SIG-M5 (cell line): Measurements from ENCODE around the gene CALB2.
"Not testable (repeated sequence)": the region's sequence is repeated elsewhere in the genome, so short reads cannot be mapped to it uniquely, and the experiment has no call there.

Source experiments
- DNase-seq: peaks from one replicate; lab custom pipeline; 2025; lab: John Stamatoyannopoulos, UW

The CALB2 gene

DNA sequence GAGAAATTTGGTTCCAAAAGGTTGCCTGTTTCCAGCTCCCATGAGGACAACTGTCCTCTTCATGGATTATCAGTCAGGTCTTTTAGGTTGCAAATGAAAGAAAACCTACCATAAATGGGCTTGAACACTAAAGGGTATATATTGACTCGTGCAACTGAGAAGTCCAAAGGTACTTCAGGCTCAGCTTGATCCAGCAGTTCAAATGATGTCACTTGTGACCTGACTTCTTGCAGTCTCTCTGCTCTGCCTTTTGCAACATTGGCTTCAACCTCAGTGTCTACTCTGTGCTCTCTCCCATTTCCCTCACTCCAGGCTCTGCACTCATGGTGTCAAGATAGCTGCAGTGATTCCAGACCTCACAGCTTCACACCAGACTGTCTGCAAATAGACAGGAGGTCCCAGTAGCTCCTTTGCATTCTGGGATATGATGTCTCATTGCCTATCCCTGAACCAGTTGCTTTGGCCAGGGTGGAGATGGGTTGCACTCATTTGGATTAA lies 5.5 kb upstream of the CALB2 start:
- no peak for DNase-seq

DNA sequence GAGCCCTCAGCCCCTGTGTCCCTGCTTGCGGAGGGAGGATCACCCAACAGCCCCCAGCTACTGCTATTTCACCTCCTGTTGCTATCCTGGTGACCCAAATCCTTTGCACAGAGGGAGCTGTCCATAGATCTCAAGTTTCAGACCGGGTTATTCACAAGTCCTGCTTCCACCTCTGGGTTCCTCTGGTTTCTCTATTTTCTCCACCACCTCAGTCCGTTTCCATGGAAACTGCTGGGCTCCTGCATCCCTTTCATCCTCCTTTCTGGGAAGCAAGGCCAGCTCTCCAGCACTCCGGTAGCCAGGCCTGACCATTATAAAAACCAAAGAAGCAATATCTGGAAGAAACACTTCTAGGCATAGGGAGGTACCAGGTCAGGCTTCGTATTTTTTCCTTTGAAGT lies 4.8 kb upstream of the CALB2 start:
- no peak for DNase-seq

DNA sequence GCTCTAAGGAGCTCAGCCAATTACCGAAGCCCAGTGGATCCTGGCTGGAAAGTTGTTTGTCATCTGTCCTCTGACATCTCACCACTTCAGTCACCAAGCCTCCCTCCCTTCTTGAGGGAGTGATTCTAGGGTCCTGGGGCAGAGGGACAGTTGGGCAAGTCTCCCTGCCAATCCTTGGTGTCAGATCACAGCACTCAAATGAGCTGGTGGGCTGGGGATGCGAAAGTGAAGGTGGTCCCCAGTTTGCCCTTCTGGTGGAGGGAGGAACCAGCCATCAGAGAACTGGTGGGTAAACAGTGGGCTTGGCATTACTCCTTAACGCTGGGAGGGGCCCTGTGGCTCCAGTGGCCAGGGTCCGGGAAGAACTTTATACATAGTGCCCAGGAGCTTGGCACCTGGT lies 4.4 kb upstream of the CALB2 start:
- no peak for DNase-seq

DNA sequence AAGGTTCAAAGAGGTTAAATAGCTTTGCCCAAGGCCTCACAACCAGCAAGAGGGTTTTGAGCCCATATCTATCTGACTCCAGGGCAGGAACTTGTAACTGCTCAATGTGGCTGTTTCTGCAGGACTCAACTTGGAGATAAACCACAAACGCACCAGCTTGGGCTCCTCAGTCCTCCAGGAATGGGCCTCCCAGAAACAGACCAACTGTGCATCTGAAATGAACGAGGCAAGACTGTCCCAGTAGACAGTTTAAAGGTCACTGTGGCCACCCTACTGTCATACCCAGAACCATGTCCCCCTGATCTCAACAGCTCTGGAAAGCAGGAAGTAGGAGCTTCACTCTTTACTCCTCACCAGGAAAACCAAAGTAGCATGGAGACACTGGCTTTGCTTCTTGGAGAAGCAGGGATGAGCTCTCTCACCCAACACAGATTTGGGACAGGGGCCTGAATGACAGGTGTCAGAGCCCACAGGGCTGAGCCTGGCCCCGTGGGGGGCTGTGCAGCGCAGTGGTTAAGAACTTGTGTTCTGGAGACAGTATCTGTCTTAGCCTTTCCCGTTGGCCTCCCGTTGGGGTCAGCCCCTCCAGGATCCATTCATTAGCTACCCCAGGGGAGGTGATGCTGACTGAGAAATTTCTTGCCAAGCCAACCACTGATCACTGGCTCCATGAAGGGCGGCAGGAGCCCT lies 2.3 kb upstream of the CALB2 start:
- no peak for DNase-seq

DNA sequence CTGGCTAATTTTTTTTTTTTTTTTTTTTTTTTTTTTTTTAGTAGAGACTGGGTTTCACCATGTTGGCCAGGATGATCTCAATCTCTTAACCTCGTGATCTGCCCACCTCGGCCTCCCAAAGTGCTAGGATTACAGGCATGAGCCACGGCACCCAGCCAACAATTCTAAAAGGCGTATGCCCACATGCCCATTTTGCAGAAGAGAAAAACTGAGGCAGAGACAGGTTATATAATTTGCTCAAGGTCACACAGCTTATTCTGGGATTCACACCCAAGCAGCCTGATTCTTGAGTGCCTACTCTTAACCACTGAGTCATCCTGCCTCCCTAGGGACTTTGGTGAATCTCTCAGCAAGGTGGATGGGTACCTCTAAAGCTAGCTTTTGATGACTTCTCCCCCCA lies 1.6 kb upstream of the CALB2 start:
- DNase-seq, result not testable (repeated sequence)

DNA sequence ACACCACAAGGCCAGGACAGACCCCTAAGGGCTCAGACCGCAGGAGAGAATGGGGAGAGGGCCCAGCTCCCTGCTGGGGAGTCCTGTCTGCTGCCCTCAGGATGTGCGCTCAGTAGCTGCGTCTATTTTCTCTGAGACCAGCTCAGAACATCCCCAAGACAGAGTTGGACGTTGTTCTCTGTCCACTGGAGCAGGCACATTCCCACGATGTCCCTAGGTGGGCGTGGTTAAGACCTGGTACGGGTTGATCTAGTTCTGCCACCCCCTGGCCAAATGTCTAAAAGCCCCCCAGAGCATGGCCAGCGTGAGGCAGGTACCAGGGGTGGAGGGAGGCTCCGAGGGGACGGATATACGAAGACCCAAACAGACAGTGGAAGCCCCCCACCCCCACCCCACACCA lies 842 bp upstream of the CALB2 start:
- DNase-seq, result no peak

DNA sequence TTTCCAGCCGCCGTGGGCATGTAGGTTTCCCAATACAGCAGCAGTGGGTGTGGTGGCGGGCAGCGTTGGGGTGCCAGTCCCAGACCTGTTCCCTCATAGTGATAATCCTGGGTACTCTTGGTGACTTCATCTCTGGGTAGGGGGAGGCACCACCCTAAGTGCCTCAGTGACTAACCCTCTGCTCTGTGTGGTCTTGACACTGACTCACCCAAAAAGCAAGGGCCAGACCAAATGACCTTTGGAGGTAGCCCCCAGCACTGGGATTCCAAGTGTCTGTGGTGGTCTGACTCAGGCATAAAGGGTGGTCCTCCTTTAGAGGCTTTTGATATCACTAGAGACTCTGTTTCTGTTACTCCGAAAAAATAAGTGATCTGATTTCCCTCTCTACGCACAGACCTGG lies 908 bp downstream of the CALB2 start:
- no peak for DNase-seq

DNA sequence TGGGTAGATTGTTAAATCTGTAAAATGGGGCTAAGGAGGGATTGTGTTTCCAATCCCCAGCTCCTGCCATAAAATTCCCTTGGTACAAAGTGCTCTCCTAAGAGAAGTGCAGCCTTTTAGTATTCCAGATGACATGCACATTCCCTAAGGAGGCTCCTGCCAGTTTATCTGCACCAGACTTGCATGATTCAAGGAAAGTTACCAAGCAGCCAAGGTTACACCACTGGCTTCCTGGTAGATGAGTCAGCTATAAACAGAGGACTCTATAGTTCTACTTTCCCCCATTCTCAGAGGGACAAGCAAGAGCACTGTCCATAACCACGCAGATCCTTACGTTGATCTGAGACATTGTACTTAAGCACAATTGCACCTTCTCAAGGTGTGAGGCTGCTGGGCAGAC lies 1.9 kb downstream of the CALB2 start:
- DNase-seq, result no peak

DNA sequence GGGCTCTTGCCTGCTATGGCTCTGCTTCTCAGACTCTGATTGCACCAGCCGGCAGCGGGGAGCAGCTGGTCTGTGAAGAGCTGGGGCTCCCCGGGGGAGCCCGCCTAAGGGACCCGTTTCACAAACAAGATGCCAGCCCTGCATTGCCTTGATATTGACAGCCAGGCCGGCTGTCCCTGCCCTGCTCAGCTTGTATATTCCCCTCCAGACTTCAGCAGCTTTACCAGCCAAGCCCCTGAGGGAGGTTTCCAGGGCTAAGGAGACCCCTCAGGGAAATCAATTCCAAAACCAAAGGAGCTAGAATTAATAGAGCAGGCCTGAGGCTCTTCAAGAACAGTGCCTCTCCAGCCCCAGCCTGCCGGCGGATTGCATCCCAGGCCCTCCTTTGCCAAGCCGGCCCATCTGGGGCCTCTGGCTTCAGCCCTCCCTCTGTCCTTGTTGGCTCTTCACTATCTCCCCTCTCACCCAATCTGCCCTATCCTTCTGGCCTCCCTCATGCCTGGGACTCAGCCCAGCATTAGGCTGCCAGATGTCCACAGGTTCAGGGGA lies 5.7 kb downstream of the CALB2 start:
- DNase-seq, result no peak

DNA sequence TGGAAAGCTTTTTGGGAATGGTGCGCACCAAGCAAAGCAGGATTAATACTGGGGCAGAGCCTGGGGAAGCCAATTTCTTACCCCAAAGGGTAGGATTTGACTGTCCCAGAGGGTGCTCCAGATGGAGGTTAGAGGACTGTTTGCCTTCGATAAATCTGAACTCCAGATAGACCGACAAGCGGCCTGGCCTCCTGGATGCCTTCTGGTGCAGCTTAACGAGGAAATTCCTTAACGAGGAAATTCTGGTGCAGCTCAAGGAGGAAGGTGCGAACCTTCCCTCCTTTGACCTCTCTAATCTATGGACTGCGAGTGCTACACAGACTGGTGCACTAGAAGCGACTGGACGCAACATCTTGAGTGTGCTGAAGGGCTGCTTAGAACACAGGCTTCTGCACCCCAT lies 6.5 kb downstream of the CALB2 start:
- no peak for DNase-seq

DNA sequence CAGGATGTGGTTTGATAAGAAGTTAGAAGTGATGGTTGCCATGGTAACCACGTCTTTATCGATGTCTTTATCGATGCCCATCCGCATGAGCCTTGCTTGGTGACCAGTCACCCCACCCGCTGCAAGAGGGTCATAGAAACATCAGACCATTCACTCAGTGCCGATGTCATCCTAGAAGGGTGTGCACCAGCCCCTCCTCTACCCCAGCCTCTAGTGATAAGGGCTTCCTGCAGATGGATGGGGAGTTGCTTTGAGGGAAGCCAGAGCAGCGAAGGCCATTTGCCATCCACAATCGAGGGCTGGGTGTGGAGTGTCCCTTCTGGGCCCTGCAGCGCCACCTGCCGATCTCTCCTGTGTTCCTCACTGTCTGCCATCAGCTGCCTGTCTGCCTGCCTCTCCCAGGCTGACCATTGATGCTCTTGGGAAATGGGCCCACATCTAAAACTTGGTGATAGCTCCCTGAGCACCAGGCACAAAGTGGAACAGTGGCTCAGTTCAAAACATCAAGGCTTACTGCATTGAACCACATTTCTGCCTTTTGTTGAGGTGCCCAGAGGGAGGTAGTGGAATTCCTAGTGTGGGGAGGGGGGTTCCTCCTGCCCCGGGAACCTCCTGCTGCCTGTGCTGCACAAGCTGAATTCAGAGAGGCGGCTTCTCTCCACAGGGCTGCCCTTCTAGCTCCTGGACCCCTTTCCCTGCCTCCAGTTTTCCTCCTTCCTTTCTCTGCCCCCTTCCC lies 8.9 kb downstream of the CALB2 start:
- DNase-seq, result no peak

DNA sequence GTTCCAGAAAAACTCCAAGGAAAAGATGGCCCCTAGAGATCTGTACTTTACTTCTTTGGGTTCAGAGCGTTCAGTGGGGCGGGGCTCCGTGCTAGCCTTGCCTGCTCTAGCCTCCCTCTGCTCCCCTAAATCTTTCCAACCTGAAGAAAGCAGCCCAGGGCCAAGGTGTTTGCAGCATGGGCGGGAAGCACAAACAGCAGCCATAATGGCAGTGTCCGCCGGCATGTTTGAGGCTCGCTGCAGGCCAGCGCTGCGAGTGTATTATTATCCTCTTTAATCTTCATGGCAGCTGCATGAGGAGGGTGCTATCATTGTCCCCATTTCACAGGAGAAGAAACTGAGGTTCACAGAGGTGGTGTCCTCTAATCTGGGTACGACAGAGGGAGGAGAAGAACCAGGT lies 10.4 kb downstream of the CALB2 start:
- DNase-seq, result no peak

DNA sequence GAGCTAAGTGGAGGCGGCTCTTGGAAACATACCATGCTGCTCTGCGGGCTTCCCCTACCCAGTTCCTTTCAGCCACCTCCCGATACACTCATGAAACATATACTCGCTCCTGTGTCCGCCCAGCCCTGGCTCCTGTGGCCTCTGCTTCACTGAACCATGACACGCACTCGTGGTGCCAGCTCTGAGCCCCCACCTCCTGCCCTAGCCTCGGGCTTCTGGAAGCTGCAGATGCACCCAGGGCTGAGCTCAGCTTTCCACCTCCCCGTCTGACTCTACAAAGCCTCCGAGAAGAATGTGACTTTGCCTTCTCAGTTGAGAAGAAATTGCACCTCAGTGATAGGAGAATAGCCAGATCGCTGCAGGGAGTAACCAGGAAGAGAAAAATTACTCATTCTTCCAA lies 11.0 kb downstream of the CALB2 start:
- DNase-seq, result no peak

DNA sequence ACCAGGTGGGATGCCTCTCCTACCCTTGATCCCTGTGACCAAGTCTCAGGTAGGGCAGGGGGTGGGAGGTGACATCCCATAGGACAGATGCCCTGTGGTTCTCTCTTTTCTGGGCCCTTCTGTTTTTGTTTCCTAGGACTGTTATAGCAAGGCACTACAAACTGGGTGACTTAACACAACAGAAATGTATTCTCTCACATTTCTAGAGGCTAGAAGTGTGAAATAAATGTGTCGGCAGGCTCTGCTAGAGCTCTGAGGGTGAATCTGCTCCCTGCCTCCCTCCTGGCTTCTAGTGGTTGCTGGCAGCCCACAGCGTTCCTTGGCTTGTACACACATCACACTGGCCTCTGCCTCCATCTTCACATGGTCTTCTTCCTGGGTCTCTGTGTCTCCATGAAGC lies 12.7 kb downstream of the CALB2 start:
- DNase-seq, result no peak

DNA sequence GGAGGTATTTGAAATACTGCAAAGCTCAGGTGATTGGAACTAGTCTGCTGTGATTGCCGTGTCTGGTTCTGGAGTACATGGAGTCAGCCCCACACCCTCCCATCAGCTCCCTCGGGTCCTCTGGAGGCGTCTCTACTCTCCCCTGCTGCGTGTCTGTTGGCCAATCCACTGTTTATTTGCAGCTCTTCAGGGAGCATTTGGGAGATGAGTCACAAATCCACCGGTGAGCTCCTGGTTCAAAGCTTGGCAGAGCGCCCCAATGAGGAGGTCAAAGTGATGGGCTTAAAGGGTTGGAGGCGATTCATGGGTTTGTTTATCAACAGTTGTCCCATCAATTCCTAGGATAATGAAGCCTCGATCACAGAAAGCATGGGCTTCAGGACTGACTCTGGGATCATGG lies 14.6 kb downstream of the CALB2 start:
- DNase-seq, result no peak

DNA sequence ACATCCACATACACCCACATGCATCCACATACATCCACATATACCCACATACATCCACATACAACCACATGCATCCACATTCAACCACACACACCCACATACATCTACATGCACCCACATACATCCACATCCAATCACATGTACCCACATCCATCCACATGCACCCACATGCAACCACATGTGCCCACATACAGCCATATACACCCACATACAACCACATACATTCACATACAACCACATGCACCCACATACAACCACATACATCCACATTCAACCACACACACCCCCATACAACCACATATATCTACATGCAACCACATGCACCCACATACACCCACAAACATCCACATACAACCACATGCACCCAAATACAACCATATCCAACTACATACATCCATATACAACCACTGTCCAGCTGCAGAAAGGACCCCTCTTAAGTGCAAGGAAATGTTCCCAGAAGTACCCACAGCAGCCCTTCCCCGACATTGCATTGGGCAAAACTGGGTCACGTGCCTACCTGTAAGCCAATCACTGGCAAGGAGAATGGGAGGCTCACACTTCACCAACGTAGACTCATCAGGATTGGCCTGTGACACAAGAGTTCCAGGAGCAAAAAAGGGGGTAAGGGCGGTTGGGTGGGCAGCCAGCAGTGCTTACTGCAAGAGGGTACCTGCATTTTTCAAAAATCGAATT lies 18.1 kb downstream of the CALB2 start:
- no peak for DNase-seq

DNA sequence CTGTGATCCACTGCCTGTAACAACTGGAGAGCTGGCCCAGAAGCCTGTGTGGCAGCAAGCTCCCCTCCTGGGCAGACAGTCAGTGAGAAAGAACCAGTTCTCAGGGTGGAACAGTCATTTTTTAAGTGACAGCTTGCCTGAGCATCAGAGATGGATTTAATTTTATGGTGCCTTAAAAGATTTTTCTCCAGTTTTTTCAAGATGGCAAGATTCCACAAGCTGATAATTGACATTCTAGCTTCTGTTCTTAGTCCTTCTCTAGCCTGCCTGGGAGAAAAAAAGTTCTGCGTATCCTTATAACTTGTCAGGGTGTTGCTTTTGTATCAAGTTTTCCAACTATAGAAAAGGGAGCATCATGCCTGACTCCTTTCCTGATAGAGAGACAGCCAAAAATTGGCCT lies 21.2 kb downstream of the CALB2 start:
- no peak for DNase-seq

DNA sequence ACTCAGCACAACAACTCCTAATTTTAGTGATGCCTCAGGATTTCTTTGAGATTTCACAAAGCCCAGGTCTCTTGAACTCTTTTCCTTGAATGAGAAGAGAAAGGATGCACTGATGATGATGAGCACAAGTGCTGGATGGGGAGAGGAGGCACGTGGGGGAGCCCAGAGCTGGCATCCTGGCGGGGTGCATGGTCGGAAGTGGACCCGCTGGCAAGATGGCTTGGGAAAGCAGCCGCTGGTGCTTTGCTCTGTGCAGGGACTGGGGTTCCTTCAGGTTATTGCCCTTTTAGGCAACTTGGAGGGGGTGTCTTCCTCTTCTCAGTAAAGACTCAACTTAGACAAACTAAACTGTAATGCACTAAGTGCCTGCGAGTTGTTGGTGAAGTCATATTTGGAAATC lies 22.3 kb downstream of the CALB2 start:
- no peak for DNase-seq

DNA sequence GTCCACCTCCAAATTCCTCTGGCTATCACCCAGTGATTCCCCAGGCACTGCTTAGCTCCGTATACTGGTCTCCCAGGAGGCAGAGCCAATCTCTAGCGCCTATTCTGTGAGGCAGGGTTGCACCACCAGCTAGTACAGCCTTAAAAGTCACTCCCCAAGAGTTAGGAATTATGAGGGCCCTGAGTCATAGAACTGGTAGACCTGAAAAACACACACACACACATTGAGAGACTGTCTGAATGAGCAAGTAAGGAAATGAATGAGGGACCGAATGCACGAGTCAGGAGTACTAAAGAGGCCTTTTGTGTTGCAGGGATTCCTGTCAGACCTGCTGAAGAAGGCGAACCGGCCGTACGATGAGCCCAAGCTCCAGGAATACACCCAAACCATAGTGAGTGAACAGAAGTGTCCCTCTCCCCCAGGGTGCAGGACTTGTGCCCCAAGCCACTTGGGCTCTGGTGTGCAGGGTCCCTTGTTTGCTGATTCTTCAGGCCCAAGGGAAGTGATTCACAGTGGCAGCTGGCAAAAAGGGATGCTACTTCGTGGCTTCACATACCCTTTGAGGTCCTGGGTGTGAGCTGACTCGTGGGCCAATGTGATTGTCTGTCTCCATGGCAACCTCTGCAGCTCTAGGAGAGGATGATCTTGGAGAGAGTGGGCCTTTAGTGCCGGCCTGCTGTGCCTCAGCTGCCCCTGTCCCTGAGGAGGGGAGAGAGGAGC lies 24.7 kb downstream of the CALB2 start:
- no peak for DNase-seq

DNA sequence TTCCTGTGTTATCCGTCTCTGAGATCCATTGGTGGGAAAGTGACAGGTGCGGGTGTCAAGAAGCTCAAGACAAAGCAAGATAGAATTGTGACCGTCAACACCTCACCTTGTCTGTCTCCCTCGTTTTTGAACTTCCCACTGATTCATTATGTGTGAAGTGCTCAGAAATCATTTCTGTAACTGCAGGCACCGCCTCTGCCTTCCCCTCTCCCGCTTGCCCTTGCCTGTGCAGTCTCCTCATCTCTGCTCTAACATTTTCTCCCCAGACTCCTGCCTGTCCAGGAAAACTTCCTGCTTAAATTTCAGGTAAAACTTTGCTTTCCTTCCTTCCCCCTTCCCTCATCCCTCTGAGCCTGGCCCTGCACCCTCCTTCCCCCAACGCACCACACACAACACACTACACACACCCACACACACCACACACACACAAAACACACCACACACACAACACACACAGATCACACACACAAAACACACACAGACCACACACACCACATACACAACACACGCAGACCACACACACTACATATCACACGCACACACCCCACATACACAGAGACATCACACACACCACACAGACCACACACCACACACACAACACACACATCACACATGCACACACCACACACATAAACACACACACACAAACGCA lies 25.7 kb downstream of the CALB2 start:
- no peak for DNase-seq

DNA sequence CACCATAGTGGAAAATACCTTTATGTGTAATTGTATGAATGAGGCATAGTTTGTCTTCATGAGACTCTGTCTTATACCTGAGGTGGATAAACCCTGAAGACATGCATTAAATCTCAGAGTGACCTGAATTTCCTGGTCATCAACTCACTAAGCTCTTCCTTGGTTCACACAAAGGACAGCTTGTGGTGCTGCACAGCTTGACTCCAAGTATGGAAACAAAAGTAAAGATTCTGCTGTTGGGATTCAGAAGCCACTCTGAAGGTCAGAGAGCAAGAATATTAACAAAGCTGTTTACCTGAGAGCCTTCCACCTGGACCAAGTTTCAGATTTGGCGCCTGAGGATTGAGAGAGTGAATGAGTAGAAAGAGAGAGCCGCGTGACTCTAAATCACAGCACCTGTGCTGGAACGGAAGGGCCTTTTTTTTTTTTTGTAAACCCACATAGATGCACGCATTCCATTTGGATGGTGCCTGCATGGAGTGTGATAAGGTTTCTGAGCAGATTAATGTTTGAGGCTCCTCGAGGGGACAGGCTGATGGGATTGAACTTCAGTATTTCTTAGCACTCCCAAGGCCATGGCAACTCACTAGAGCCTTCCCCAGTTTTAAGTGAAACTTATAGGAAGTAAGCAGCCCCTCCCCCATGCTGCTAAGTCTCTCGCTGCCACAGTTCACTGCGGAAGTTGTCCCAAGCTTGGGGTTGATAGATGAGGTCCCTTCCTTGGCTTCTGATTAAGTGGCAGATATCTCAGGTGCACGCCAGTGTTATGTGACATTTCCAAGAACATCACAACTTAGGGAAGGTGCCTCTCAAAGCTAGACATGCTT lies 28.7 kb downstream of the CALB2 start:
- no peak for DNase-seq
